ENCODE measurements around the gene TMEM205.
"Not testable (repeated sequence)": the region's sequence is repeated elsewhere in the genome, so short reads cannot be mapped to it uniquely, and the experiment has no call there.

The TMEM205 gene

GRCh38 chr19:11346104-11346940, at the start of gene TMEM205, which contains the start of gene CCDC159:
Gene TMEM205, minus strand, starts transcription at chr19:11346268. Its CDS starts 649 bp downstream, at chr19:11345619.
Gene CCDC159, plus strand, starts transcription at chr19:11346519. Its CDS starts 88 bp downstream, at chr19:11346607.
- peak; percentile 94 to 96 (median 94) for DNase-seq (ENCODE audit: low read depth in 3 of 3, low spot score in 1 of 3)

DNA sequence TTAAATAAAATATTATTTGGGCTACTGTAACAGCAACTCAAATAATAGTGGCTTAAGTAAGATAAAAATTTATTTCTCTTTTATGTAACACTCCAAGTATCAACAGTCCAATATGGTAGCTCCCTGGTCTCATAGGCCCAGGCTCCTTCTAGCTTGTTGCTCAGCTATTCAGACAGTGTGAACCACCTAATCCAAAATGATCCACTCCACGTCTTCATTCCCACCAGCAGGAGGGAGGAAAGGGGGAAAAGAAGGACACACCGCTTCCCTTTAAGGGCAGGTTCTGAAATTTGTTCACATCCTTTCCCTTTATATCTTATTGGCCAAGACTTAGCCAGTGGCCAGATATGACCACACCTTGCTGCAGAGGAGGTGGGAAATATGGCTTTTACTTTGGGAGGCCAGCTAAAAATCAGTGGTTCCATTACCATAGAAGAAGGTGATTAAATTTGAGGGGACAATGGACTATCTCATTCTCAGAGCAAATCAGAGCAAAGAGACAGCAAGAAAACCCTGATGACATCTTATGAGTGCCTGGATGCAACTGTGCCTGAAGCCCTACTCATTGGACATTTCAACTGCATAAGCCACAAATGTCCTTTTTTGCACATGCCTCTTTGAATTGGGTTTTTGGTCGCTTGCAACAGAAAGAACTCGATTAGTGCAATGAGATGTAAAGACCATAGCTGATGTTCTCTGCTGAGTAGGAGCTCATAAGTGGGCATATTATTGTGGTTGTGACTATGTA, 45.0 kb upstream of the TMEM205 start:
- DNase-seq (ENCODE audit: low read depth in 3 of 3, low spot score in 1 of 3): no peak

GRCh38 chr19:11390359-11390758, 44.3 kb upstream of the TMEM205 start:
- no peak for DNase-seq (ENCODE audit: low read depth in 3 of 3, low spot score in 1 of 3)

DNA sequence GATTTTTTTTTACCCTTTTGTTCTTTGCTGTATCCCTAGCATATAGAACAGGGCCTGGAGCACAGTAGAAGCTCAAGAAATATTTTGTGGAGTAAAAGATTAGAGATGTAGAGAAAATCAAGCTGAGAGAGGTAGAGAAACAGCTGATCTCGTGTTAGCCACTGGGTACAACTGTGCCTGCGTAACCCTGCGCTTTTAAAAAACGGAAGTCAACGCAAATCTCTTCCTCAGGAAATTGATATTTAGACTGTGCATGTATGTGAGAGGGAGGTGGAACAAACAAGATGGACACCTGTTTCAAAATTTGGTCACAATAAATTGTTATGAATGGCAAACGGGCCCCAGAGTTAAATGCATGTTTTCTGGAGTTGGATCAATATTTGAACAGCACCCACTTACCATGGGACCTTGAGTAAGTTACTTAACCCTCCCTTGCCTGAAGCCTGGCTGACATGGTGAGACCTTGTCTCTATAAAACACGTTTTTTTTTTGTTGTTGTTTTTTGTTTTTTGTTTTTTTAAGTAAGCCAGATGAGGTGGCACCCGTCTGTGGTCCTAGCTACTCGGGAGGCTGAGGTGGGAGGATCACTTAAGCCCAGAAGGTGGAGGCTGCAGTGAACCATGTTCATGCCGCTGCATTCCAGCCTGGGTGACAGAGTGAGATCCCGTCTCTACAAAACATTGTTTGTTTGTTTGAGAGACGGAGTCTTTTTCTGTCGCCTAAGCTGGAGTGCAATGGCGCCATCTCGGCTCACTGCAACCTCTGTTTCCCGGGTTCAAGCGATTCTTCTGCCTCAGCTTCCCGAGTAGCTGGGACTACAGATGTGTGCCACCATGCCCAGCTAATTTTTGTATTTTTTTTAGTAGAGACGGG, 41.3 kb upstream of the TMEM205 start:
- no peak for DNase-seq (ENCODE audit: low read depth in 3 of 3, low spot score in 1 of 3)

DNA sequence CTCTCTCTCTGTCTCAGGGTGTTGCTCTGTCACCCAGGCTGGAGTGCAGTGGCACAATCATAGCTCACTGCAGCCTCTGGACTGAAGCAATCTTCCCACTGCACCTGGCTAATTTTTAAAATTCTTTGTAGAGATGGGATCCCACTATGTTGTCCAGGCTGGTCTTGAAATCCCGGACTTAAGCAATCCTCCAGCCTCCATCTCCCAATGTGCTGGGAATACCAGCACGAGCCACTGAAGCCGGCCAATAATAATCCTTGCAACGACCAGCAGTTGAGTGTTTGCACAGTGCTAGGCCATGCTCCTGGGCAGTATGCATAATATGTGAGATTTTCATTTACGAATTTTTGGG, 38.7 kb upstream of the TMEM205 start:
- no peak for DNase-seq (ENCODE audit: low read depth in 3 of 3, low spot score in 1 of 3)

- no peak for DNase-seq (ENCODE audit: low read depth in 3 of 3, low spot score in 1 of 3)
Observed at GRCh38 chr19:11383706-11384048, 37.6 kb upstream of the TMEM205 start.

DNA sequence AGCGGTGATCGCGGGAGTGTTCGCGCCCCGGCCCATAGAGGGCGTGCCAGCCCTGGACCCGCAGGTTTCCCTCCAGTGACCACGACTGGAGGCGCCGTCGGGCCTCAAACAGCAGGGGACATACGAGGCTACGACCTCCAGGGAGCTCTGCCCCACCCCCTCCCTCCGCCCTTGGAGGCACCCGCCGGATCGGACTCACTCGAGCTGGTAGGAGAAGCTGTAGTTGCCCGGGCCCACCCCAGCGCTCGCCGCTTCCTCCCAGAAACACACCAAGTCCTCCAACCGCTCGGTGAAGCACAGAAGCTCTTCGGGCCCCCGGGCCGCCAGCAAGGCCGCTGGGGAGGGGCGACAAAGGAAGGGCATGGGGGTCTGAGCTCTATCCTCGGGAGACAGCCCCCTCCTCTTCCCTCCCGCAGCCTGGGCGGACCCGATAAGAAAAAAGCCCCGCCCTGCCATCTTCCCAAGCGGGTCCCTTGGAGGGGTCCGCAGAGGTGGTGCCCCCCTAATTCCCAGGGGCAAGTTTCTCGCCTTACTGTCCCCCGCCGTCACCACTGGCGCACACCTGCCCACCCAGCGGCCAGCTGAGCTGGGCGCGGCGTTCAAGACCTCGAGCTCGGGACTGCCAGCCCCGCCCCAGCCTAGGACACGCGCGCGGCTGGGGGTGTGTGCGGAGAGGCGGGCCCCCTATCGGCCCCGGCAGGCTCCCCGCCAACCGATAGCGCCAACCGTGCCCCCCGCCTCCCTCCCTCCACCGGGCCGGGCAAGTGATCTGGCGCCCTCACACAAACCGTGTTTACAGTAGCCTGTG, 37.0 kb upstream of the TMEM205 start:
- DNase-seq (ENCODE audit: low read depth in 3 of 3, low spot score in 1 of 3): no peak

- DNase-seq (ENCODE audit: low read depth in 3 of 3, low spot score in 1 of 3): peak; percentile 88 to 95 (median 94)
Observed at GRCh38 chr19:11380653-11381537, 34.8 kb upstream of the TMEM205 start.

DNA sequence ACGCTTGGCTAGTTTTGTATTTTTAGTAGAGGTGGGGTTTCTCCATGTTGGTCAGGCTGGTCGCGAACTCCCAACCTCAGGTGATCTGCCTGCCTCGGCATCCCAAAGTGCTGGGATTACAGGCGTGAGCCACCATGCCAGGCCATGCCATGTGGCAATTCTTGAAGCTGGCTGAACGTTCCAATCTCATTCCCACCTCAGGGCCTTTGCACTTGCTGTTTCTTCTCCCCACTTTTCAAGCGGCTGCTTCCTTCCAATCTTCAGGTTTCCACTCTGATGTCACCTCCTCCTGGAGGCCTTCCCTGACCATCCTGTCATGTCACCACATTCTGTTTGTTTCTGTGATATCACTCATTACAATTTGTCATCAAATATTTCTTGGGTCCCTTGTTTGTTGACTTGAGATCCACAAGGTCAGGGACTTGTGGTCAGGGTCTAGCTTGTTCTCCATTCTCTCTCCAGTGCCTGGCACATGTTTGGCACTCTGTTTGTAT, 33.8 kb upstream of the TMEM205 start:
- no peak for DNase-seq (ENCODE audit: low read depth in 3 of 3, low spot score in 1 of 3)

- not testable (repeated sequence) for DNase-seq (ENCODE audit: low read depth in 3 of 3, low spot score in 1 of 3)
Observed at GRCh38 chr19:11379269-11379845, 33.3 kb upstream of the TMEM205 start.

GRCh38 chr19:11378319-11379189, 32.5 kb upstream of the TMEM205 start:
- DNase-seq (ENCODE audit: low read depth in 3 of 3, low spot score in 1 of 3): no peak

- DNase-seq (ENCODE audit: low read depth in 3 of 3, low spot score in 1 of 3): no peak
Observed at GRCh38 chr19:11377756-11378155, 31.7 kb upstream of the TMEM205 start.

- no peak for DNase-seq (ENCODE audit: low read depth in 3 of 3, low spot score in 1 of 3)
Observed at GRCh38 chr19:11377237-11377636, 31.2 kb upstream of the TMEM205 start.

- peak in 2 of 3 donors; percentile 35 to 45 for DNase-seq (ENCODE audit: low read depth in 3 of 3, low spot score in 1 of 3)
Observed at GRCh38 chr19:11375143-11375948, 29.3 kb upstream of the TMEM205 start.

DNA sequence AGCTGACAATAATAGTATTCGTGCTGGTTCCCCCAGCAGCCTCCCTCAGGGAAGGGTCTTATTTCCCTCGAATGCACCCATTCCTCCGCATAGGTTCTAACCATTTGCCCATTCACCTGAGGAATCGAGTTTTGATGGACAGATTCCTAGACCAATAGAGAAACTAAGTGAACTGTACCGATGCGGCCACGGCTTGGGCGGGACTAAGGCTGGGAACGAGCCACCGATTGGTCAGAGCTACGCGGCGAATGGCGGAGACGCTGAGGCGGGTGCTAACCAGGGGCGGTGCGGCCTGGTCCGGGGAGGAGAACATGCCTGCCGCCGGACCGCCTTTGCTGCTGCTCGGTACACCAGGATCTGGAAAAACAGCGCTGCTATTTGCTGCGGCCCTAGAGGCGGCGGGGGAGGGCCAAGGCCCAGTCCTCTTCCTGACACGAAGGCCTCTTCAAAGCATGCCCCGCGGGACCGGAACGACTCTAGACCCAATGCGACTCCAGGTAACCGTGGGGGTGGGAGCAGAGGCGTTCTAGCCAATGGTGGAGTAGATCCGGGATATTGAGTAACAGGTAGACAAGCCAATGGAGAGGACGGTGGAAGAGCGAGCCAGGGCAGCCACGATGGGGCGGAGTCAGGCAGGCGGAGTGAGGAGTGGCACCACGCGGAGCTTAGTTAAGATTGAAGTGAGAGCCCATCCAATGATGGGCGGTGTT, 28.5 kb upstream of the TMEM205 start, which contains the start of gene SWSAP1:
Gene SWSAP1 (plus strand): TSS at position 234 of the 710 bp plus-strand sequence. CDS start 15 bp downstream, at position 249.
- DNase-seq (ENCODE audit: low read depth in 3 of 3, low spot score in 1 of 3): peak; percentile 89 to 94 (median 91)

DNA sequence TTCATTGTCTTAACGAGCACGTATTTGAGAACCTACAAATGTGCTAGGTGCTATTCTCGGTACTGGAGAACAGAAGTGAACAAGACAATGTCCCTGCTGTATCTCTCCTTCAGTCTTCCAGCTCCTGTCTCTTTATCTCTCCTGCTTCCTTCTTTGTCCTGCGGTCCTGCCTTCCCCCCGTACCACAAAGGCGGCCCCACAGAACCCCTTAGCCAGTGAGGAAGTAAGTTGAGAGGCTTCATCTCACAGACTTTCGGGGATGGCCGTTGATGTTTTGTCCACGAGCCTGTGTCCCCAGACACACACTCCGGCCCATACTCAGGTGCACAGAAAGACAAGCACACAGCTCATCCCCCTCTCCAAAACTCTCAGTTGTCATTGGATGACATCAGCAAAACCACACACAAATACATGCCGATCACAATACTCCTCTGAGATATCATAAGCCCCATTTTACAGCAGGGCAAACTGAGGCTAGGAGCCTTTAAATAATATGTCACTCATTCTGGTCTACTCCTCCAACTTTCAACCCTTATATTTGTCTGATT, 27.9 kb upstream of the TMEM205 start:
- DNase-seq (ENCODE audit: low read depth in 3 of 3, low spot score in 1 of 3): no peak

All from stimulated activated CD4-positive, alpha-beta T cell treated with anti-CD3 and anti-CD28 coated beads, TNF-alpha, amount 100 ng/mL, for 1 hour (primary cell).